ENCODE measurements around the gene NODAL. TPM values are rescaled to one million over a fixed set of nuclear protein-coding genes. Genes with fewer than 3 reads are reported as not detected.

NODAL gene
- total RNA-seq, 2 donors from 2014 or later, result not detected

DNA sequence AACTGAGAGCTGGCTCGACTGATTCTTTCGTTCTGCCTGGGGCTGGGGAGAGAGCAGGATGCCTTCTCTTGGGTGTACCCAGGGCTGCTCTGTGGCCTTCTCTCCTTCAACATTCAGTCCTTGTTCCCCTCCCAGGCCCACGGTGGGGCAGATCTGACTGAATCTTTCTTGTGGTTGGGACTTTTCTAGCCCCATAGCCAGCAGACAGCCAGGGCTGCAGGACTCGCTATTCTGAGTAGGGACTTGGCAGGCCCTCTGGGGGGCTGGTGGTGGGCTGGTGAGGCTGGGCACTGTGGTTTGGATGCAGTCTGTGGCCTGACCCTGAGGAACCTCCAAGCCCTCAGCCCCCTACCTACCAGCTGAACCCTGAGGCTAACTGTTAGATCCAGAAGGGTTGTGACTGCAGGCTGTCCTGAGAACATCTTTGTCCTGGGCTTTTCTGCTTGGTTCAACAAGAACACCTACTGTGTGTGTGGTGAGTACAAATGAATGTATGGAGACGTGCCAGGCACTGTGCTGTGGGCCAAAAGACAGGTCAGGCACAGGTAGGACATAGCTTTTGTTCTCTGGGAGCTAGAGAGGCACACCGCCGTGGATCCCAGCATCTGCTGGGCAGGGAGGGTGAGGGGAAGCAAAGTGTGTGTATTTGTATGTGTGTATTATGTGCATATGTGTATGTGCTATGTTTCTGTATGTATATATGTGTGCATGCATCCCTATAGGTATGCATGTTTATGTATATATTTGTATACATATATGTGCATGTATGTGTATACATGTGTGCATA is 35.0 kb upstream of the NODAL start:
- Mint-ChIP-seq H3K36me3 (ENCODE audit: low read depth) (no peaks in the 10 kb centered on the region), H3K9me3 (no peaks in the 10 kb centered on the region), H3K4me3 (no peak overlapping the region), H3K4me1 (peaks cover 17% of the 10 kb centered on the region), H3K27ac (no peak overlapping the region), H3K27me3 (no peaks in the 10 kb centered on the region)
- no peak for ATAC-seq (replicated peaks)

DNA sequence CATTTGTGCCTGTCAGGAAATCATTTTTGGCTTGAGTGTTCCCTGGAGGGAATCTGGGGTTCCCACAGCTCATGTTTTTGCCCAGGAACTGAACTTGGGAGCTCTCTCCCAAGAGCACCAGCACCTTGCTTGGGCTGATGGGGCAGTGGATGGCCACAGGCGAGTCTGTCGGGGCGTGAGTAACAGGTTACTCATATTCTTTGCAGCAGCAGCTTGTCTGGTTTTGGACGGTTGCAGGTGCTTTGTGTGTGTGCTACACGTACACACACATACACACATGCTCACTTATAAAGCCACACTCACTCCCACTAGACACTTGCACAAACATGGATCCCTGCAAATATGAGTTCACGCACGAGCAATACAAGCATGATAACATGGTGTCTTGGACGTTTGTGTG is 34.2 kb upstream of the NODAL start:
- H3K27ac Mint-ChIP-seq, result no peak overlapping the region
- H3K36me3 Mint-ChIP-seq (ENCODE audit: low read depth), result no peaks in the 10 kb centered on the region
- no peaks in the 10 kb centered on the region for H3K27me3 Mint-ChIP-seq

DNA sequence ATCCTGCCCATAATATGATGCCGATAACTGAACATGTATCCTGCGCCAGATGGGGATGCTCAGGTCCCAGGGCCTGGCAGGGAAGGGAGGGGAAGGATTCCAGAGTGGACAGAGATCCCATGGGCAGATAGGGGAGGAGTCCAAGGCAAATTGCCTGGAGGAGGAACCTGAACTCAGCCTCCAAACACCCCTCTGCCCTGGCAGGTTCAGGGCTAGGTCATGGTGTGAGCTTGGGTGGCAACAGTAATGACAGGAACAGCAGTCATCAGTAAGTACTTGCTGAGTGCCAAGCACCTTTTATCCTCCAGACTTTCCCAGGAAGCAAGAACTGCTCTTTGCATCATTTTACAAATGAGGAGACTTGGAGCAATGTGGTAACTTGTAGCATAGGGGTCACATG is 33.3 kb upstream of the NODAL start:
- H3K4me1 Mint-ChIP-seq, result peaks cover 6% of the 10 kb centered on the region
- no peak for ATAC-seq (replicated peaks)
- H3K27ac Mint-ChIP-seq, result no peak overlapping the region
- H3K36me3 Mint-ChIP-seq (ENCODE audit: low read depth), result no peaks in the 10 kb centered on the region
- no peak overlapping the region for H3K4me3 Mint-ChIP-seq
- H3K27me3 Mint-ChIP-seq, result no peaks in the 10 kb centered on the region
- no peaks in the 10 kb centered on the region for H3K9me3 Mint-ChIP-seq

More for the DNA sequence above, 34.2 kb upstream of the NODAL start:
- Mint-ChIP-seq H3K4me3 (no peak overlapping the region), H3K9me3 (no peaks in the 10 kb centered on the region), H3K4me1 (peaks cover 13% of the 10 kb centered on the region)
- no peak for ATAC-seq (replicated peaks)

DNA sequence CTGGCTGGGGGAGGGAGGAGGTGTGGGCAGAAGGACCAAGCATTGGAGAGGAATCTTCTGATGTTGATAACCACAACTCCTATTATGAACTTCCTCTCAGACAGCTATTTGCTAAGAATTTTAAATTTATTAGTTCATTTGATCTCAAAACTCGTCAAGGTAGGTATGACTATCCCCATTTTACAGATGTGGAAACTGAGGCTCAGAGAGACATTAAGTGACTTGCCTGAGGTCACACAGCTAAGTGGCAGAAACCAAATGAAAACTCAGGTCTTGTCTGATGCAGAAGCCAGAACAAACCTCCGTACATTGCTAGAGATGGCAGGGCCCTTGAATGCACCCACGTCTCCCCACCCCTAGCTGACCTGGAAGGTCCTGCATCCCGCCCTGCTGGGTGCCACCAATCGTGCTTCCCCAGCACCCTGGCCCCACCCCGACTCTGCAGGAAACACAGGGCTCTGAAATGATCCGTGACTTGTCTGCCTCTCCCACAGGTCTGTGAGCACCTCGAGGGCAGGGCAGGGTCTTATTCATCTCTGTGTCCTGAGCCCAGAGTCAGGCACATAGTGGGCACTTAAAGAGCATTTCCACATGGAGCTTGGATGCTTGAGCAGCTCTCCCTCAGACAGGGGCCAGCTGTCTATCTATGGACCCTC is 31.4 kb upstream of the NODAL start:
- Mint-ChIP-seq H3K4me3 (no peak overlapping the region), H3K27ac (no peak overlapping the region), H3K4me1 (peaks cover 6% of the 10 kb centered on the region), H3K9me3 (no peaks in the 10 kb centered on the region), H3K27me3 (no peaks in the 10 kb centered on the region), H3K36me3 (ENCODE audit: low read depth) (no peaks in the 10 kb centered on the region)
- no peak for ATAC-seq (replicated peaks)

DNA sequence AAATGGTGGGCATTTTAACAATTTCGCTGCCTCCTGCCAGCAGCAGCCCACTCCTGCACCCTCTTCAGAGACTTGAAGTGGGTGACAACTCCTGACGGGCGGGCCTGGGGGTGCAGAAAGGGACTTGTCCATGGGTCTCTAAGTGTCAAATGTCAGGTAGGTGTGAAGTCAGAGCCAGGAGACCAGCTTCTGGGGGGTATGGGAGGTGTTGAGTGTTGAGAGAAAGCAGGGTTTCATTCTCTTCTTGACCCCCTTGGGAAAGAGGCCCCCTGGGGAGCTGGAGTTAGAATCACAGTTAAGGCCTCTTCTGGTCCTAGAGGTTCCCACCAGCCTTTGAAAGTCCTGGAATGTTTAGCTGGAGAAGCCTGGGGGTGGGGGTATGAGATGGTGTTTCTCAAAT is 25.5 kb upstream of the NODAL start:
- ATAC-seq (replicated peaks), result no peak
- H3K9me3 Mint-ChIP-seq, result no peaks in the 10 kb centered on the region
- no peaks in the 10 kb centered on the region for H3K36me3 Mint-ChIP-seq (ENCODE audit: low read depth)
- no peaks in the 10 kb centered on the region for H3K4me1 Mint-ChIP-seq
- no peak overlapping the region for H3K27ac Mint-ChIP-seq
- H3K27me3 Mint-ChIP-seq, result peaks cover 3% of the 10 kb centered on the region
- H3K4me3 Mint-ChIP-seq, result no peak overlapping the region

DNA sequence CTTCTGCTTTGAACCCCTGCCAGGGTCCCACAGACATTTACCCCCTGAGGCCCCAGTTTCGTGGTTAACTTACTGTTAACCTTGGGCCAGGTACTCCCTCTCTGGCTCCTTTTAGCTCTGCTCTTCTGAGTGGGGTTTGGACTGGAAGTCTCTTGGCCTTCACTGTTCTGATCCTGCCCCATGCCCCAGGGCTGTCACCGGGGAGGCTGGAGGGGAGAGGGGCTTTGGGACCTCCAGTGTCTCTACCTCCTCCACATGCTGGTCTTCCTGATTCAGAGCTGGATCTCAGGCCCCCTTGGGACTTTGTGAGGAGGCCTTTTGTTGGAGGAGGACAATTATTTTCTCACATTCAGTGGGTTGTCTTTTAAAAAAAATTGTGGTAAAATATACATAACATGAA is 24.4 kb upstream of the NODAL start:
- H3K9me3 Mint-ChIP-seq, result no peaks in the 10 kb centered on the region
- H3K27me3 Mint-ChIP-seq, result peaks cover 7% of the 10 kb centered on the region
- ATAC-seq (replicated peaks), result no peak
- H3K36me3 Mint-ChIP-seq (ENCODE audit: low read depth), result no peaks in the 10 kb centered on the region
- no peaks in the 10 kb centered on the region for H3K4me1 Mint-ChIP-seq
- no peak overlapping the region for H3K4me3 Mint-ChIP-seq
- no peak overlapping the region for H3K27ac Mint-ChIP-seq

DNA sequence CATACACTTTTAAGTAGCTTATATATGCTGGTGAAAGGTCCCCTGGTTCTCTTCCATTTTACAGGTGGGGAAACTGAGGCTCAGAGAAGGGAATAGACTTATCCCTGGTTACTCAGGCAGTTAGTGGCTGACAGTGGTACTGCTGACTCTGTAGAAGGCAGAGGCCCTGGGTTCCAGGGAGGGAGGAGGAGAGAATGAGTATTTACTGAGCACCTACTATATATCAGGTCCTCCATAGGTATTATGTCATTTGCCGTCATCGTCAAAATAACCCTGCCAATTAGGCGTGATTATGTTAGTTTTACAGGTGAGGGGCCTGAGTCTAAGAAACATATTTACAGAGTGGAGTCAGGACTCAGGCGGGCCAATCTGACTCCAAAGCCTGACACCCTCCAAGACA is 23.8 kb upstream of the NODAL start:
- no peaks in the 10 kb centered on the region for H3K4me1 Mint-ChIP-seq
- no peak for ATAC-seq (replicated peaks)
- no peak overlapping the region for H3K4me3 Mint-ChIP-seq
- no peaks in the 10 kb centered on the region for H3K36me3 Mint-ChIP-seq (ENCODE audit: low read depth)
- H3K9me3 Mint-ChIP-seq, result no peaks in the 10 kb centered on the region
- peaks cover 10% of the 10 kb centered on the region for H3K27me3 Mint-ChIP-seq
- H3K27ac Mint-ChIP-seq, result no peak overlapping the region

DNA sequence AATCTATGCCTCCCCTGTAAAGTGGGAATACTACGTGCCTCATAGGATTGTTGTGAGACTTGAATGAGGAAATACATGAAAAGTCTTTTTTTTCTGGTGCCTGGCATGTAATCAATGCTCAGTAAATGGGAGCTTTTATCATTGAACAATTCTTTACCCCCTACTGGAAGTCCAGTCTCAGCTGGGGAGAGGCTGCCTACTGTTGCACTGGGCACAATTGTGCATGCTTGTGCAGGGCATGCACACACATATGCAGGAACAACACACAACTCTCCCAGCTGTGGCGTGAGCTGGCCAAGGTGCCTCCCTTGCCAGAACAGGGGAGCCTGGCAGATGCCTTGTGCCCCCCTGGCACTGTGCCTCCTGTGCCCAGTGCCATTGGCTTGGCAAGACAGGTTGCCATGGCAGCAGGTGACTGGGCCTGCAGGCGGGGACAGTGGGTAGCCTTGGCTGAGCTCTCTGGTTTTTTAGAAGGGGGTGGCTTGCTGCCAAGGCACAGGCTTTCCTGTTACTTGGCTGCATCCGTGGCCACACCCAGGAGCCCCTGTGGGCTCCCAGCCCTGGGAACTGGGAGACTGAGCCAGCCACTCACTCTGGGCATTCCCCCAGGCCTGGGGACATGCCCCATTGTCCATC is 21.0 kb upstream of the NODAL start:
- Mint-ChIP-seq H3K4me1 (no peaks in the 10 kb centered on the region), H3K4me3 (no peak overlapping the region), H3K9me3 (no peaks in the 10 kb centered on the region), H3K36me3 (ENCODE audit: low read depth) (no peaks in the 10 kb centered on the region), H3K27ac (no peak overlapping the region), H3K27me3 (peaks cover 19% of the 10 kb centered on the region)
- no peak for ATAC-seq (replicated peaks)

DNA sequence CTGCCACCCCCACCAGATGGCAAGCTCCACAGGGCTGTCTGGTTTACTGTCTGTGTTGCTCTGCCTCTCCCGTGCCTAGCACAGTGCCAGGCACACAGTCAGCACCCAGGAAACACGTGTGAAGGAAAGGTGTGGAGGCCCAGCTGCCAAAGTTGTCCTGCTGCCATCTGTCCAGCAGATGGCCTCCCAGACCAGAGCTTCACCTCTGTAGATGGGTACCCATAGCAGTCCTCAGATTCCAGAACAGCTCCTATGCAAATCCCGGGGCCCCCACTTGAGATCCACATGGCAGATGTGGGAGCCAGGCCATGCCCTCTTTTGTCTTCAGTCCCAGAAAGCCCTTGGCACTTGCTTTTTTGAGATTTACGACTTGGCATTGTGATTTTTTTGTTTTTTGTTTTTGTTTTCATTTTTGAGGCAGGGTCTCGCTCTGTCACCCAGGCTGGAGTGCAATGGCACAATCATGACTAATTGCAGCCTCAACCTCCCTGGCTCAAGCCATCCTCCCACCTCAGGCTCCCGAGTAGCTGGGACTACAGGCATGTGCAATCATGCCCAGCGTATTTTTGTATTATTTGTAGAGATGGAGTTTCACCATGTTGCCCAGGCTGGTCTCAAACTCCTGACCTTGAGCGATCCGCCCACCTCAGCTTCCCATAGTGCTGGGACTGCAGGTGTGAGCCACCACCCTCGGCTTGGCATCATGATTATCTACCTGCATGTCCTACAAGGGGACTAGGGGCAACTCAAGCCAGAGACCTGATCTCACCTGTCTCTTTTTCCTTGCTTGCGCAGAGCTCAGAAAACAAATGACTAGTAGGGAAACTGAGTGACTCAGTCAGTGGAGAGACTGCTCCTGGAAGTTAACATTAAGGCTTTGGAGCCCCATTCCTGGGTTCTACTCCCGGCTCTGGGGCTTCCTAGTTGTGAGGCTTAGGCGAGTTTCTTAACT is 20.2 kb upstream of the NODAL start:
- H3K9me3 Mint-ChIP-seq, result no peaks in the 10 kb centered on the region
- ATAC-seq (replicated peaks), result peak; percentile 76
- H3K36me3 Mint-ChIP-seq (ENCODE audit: low read depth), result no peaks in the 10 kb centered on the region
- H3K4me1 Mint-ChIP-seq, result no peaks in the 10 kb centered on the region
- no peak overlapping the region for H3K4me3 Mint-ChIP-seq
- H3K27ac Mint-ChIP-seq, result no peak overlapping the region
- peaks cover 22% of the 10 kb centered on the region for H3K27me3 Mint-ChIP-seq

DNA sequence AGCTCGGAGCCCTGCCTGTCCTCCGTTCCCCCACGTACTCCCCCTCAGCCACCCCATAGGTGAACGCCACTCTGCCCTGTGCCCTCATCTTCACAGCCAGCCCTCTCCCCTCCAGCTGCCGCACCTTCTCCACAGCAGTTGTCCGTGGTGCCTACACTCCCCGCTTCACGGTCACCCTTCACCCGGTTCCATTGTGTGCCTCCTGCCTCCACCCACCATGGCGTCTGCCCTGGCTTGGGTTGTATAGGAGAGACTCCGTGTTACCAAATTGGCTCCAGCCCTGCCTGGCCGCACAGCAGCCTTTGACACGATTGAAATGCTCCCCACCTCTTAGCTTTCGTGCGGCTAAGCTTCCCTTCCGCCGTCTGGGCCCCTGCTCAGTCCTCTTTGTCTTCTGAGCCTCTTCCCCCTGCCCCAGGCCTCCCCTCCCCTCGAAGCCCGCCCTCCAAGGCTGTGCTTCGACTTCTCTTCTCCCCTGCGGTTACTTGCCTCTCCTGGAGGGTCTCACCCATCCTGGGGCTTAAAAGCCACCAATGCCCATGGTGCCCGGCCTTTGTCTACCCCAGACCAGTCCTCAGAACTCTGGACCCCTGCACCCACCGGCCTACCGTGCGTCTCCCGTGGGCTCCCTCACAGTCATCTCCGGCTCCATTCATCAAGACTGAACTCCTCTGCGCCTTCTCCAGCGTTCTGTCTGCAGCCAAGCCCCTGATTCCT is 18.5 kb upstream of the NODAL start:
- no peak overlapping the region for H3K27ac Mint-ChIP-seq
- no peaks in the 10 kb centered on the region for H3K4me1 Mint-ChIP-seq
- ATAC-seq (replicated peaks), result no peak
- no peaks in the 10 kb centered on the region for H3K9me3 Mint-ChIP-seq
- H3K4me3 Mint-ChIP-seq, result no peak overlapping the region
- H3K36me3 Mint-ChIP-seq (ENCODE audit: low read depth), result no peaks in the 10 kb centered on the region
- H3K27me3 Mint-ChIP-seq, result peaks cover 22% of the 10 kb centered on the region

DNA sequence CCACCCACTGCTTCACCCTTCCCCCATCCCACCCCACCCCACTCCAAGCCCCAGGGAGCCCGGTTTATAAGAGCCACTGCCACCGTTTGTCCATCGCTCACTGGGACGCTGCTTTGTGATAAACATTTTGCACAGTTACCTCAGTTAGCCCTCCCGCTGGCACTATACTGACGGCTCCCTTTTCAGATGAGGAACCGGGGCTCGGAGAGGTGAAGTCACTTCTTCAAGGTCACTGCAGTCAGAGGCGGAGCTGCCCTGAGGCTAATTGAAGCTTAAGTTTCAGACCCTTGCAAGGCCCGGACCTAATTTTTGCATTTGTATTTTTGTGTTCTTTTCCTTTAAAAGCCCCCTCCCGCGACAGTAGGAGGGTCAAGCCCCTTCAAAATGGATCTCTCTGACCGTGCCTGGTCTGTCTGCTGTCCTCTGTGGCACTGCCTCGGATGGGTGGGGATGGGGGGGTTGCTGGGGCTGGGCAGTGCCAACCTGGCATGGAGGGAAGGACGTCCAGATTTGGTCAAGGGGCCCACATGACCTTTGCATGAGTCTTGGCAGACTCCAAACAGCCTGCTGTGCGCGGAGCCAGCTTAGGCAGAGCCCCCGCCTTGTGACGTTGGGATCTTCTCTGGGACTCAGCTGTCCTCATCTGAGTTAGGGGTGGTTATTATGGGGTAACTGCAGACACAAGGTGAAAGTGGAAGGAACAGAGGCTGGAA is 17.7 kb upstream of the NODAL start:
- no peak overlapping the region for H3K27ac Mint-ChIP-seq
- no peak for ATAC-seq (replicated peaks)
- no peaks in the 10 kb centered on the region for H3K36me3 Mint-ChIP-seq (ENCODE audit: low read depth)
- H3K9me3 Mint-ChIP-seq, result no peaks in the 10 kb centered on the region
- H3K4me3 Mint-ChIP-seq, result no peak overlapping the region
- peaks cover 22% of the 10 kb centered on the region for H3K27me3 Mint-ChIP-seq
- no peaks in the 10 kb centered on the region for H3K4me1 Mint-ChIP-seq

DNA sequence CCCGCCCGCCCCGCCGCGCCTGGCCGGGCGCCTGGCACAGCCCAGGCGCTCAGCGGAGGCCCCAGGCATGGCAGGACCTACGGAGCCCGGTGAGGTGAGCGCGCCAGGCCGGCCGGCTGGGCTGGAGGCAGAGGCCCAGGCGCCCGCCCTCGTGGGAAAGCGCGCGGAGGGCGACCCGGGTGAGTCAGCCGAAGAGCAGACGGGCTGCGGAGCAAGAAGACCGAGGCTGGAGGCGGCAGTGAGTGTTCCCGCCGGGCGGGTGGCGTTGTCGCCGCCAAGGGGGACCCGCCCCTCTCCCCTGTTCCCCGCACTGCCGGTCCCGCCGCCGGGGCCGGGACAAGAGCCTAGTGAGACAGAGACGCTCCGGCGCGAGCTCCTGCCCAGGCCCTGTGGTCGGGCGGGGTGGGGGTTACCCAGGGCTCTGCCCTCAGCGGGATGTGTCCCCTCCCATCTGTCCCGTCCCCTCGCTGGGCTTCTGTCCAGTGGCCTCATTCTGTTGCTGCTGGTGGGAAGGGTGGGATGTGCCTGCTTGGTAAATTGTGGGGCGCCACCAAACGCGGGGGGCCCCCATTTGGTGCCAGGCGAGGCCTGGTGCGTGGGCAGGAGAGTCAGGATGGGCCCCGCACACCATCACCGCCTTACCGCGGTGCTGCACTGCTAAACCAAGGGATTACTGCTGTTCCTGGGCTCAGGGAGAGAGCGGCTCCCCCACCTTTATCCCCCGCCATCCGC is 17.0 kb upstream of the NODAL start:
- H3K36me3 Mint-ChIP-seq (ENCODE audit: low read depth), result no peaks in the 10 kb centered on the region
- H3K27me3 Mint-ChIP-seq, result peaks cover 22% of the 10 kb centered on the region
- H3K9me3 Mint-ChIP-seq, result no peaks in the 10 kb centered on the region
- H3K4me3 Mint-ChIP-seq, result no peak overlapping the region
- H3K4me1 Mint-ChIP-seq, result no peaks in the 10 kb centered on the region
- H3K27ac Mint-ChIP-seq, result no peak overlapping the region
- peak; percentile 76 for ATAC-seq (replicated peaks)
